Fibroblast of skin of left biceps (primary cell): ENCODE data around the gene CRYBG1.
A peak's percentile ranks its signal among the peaks of the same experiment; 100 is the strongest.

ENCODE experiments used
- DNase-seq, 2 experiments: peaks; one replicate each; pipeline ENCODE4 v3.0.0-alpha.2; 2013; ENCODE audit warnings: low read depth in 2 of 2

Gene CRYBG1

DNA sequence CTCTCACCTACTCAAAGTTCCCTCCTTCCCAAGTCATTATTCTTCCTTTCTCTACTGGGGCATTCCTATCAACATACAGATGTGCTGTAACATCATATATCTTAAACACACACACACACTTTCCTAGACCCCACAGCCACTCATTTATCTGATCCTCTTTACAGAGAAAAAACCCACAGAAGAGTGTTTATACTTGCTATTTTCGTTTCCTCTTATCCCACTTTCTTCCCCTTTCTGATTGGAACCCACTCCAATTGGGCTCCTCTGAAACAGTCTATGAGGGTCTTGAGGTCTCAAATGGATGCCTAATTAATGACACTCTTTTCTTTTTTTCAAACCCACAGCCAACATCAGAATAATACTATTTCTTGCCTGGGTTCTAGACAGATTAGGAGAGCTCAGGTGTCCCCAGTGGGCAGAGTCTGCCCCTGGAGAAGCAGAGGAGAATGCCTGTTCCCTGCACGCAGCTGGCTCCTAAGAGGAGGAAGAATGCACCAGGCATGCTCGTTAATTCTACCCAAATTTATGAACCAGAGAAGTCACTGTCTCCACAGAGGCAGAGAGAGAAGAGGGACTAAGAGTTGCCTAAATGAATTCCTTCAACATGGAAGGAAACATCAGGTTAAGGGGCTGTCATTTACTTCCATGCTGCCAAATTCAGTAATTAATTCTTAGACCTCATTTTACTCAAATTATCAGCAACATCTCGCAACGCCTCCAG, 65.9 kb downstream of the CRYBG1 start:
- no peak for DNase-seq

DNA sequence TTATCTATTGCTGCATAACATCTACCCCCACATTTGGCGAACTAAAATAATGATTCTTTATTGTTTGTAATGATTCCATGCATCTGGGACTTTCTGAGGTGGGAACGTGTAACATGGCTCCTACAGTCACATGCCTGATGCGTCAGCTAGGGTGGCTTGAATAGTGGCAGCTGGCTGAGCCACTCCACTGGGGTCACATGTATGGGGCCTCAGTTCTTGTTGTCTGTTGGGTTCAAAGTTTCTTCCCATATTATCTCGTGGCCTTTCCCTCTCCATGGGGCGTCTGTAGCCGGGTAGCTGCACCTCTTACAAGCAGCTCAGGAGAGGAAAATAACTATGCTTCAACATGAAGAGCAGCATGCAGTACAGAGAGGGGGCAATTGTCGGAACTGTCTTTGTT, 69.9 kb downstream of the CRYBG1 start:
- no peak for DNase-seq

DNA sequence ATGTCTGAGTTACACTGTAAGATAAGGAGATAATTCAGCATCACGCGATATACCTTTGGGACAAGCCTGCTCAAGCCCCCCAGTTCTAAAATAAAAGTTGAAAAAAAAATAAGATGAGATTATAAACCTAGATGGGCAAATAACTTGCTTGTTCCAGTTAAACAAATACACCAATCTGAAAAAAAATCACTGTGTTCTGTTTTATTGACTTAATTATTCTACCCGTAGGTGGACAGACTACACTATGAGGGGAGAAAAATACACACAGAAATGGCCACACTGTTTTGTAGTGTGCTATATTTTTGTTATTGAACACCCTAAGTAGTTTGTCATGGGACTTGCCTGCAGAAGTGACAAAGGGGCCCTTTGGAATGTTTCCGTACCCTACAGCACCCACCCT, 70.9 kb downstream of the CRYBG1 start:
- no peak for DNase-seq

DNA sequence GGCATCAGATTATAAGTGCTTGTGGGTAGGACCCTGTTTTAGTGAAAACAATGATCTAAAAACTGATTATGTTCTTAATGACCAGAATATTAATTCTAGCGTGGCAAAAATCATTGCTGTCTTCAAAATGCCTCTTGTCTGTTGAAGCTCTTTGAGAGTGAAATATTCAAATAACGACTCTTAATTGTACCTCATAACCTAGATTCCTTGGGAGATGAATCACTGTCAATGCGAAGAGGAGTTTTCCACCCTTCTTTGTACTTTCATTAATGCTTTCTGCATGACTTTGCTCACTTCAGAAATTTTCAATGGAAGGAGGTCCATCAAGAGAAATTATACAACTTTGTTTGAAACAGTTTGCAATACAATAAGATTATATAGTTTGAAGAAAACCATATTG, 71.5 kb downstream of the CRYBG1 start:
- no peak for DNase-seq

DNA sequence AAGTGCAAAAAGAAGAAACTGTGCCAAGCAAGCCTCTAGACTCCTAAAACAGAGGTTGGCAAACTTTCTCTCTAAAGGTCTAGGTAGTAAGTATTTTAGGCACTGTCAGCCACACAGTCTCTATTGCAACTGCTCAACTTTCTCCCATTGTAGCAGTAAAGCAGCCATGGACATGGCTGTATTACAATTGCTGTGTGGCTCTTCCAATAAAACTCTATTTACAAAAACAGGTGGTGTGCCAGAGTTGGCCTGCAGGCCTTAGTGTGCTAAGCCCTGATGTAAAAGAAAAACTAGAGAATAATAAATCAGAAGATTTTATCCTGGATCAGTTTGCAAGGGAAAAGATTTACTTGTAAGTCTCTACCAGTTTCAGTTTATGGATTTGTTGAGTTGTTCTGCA, 74.0 kb downstream of the CRYBG1 start:
- DNase-seq = no peak

DNA sequence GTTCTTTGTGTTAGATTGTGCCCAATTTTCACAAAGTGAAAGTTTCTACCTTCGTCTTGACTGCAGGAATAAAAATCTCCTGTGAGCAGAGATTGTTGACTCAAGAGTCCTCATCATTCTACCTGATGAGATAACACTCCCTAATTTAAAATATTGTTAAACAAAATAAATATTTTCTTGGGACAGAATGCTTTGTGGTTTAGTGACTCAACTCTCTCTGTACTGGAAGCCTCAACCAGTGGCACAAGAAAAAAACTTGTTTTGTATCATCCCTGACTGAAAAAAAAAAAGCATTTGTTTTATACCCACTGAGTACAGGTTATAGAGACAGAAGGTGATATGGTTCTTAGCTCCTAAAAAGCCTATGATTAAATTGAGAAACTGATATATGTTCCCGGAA, 78.9 kb downstream of the CRYBG1 start:
- DNase-seq = no peak

DNA sequence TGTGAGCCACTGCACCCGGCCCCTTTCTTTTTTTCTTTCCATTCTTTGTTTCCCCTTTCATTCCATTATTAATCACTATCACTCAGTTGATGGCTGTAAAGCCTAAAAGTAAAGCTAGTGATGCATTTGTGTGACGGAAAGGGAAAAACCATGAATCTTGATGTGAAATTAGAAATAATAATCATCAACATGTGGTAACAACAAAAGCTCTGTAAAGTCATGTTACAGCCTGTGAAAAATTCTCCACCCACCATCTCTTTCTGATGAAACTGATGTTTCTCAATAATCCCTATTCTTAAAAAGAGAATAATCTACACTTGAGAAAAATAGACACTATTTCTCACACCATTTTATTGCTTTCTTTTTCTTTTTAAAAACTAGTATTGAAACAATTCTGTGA, 80.0 kb downstream of the CRYBG1 start:
- DNase-seq = no peak

DNA sequence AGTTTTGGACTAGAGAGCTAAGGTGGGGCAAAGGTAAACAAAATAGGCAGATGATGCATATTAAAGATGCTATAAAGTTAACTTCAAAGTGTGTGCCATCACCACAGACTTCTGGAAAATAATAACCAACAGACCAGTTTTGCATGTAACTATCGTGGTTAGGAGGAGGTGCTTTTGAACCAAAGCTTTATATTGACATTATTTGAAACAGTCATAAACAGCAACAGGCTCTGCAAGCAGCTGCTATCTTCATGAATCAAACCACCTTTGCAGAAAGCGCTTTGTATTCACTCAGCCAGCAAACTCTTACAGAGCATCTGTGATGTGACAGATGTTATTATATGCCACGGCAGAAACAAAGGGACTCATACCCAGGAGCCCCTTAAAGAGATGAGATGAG, 81.9 kb downstream of the CRYBG1 start:
- DNase-seq = no peak

DNA sequence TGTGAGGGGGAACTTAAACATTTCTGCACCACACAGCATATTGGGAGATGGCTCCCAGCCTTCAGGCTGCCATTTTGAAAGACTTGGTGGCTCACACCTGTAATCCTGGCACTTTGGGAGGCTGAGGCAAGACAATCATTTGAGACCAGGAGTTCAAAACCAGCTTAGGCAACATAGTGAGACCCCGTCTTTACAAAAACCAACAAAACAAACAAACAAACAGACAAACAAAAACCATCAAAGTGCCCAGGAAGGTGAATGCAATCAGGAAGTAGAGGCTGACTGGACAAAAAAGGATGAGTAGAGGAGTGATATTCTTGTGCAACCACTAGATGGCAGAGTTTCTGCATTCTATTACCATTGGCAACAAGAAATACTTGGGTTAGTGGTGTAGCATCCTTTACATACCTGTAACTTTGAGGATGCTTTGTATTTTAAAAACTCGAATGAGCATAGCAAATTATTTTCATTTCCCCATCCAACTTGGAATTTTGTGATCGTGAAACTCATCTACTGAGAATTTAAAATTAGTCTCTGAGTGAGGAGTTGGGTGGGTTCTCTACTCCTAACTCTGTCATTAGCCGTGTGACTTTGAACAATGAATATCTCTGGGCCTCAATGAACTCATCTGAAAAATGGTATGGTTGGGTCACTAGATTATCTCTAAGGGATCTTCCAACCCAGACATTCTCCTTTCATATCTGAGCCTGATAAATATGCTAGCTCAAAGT, 84.4 kb downstream of the CRYBG1 start:
- peak in 1 of 2 experiments; percentile 29 for DNase-seq

DNA sequence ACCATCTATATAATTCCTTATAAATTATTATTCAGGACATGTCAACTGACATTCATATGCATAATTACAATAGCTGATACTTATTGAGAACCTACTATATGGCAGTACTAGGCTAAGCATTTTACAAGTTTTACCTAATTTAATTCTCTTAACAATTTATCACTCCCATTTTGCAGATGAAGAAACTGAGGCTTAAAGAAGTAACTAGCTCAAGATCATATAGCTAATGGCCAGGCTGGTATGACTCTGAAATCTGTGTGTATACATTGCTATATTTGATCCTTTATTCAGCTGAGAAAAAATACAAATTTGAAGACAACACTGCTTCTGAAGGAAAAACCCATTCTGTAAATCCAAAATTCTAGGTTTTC, 85.0 kb downstream of the CRYBG1 start:
- no peak for DNase-seq

DNA sequence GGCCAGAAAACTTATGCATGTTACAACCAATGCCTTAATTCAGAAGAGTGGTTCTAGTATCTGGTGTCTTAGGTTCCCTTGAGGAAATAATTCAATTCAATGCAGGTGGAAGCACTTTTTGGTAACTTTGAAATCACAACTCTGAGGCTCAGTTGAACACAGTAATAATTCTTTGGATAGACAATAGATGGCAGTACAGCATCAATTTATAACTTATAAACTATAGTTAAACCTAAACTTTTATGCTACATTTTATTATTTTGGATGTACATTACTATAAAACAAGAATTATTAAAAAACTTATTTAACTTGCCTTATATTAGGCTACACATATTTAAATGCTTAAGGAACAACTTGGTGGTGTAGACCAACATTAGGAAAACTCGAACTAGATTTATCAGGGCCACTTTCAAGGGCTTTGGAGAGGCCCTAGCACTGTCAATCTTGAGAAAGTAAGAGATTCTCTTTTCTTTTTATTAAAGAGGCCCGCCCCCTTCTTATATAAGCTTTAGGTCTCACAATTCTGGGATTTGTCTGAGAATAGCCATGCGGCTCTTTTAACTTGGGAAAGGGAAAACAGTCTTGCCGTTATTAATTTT, 85.9 kb downstream of the CRYBG1 start:
- no peak for DNase-seq

DNA sequence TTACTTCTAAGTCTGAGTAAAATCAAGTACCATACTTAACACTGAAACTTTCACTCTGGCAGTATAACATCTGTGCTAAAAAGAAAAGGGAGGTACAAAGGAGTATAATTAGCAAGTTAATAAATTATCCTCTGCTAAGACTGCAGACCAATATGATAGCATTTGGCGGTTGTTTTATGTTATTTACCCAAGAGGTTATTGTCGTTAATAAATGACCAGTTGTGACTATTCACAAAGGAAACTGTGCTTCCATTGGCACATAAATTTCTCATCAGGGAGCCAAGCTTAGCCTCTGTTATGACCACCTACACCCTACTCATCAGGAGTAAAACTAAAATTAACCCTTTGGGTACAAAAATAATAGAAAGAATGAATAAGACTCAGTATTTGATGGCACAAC, 86.5 kb downstream of the CRYBG1 start:
- DNase-seq = no peak

DNA sequence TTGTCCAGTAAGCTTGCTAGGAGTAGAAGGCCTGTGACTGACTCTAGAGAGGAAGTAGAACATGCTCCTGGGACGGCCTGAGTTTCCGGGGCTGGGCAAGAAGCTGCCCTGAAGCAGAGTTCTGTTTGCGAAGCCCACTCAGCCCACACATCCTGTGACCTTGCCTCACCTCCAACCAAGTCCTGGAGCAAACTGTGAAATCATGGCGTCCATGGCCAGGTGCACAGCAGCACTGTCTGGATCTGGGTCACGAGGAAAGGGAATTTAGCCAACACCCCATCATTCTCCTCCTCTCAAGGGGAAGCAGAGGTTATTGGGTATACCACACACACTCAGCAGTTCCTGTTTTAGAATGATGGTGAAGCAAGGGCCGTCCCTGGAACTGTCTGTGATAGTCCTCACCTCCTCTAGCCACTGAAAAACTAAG, 87.5 kb downstream of the CRYBG1 start:
- DNase-seq = no peak

DNA sequence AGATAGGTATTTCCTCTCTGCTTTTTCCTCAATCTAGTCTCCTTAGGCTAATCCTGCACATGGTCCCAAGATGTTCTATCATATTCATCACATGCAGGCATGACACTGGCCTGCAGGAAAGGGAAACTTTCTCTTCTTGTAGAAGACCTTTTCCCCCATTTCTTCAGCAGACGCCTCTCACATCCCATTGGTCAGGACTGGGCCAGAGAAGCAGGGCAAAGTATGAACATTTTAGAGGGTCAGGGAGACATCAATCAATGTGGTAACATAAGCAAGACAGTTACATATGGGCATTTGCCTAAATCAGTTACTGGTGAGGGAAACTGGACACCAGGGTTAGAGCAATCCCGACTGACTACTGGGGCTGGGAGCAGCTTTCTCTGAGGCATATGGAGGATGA, 90.1 kb downstream of the CRYBG1 start:
- DNase-seq = no peak

DNA sequence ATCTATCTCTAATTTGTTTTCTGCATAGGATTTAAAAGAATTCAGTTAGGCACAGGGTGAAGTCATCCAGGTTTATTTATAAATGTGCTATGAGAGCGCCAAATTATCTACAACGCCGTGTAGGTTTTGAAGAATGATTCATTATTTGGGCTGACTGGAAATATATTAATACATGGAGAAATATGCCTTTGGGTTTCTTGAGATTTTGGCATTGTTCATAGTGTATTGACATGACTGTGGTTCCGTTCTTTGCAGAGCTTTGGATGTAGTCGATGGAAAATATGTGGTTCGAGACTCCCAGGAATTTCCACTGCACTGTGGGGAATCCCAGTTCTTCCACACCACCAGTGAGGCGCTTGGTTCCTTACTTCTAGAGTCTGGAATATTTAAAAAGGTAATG, 90.9 kb downstream of the CRYBG1 start:
- DNase-seq = no peak

DNA sequence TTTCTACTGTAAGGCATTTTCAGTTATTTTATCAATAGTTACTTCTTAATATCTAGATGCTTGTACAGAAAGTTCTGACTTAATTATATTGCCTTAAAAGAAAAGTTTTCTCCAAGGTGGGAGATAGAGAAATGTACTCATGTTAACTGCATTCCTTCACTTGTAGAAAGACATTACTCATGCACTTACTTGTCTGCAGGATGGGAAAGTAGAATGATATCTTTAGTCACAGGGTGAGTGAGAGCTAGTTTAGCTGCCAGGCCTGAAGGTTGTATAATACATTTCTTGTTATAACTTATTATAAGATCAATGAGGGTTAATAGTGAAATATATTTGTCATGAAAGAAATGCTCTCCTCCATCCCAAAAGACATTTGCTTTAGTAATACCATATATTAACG, 92.1 kb downstream of the CRYBG1 start:
- DNase-seq = no peak

DNA sequence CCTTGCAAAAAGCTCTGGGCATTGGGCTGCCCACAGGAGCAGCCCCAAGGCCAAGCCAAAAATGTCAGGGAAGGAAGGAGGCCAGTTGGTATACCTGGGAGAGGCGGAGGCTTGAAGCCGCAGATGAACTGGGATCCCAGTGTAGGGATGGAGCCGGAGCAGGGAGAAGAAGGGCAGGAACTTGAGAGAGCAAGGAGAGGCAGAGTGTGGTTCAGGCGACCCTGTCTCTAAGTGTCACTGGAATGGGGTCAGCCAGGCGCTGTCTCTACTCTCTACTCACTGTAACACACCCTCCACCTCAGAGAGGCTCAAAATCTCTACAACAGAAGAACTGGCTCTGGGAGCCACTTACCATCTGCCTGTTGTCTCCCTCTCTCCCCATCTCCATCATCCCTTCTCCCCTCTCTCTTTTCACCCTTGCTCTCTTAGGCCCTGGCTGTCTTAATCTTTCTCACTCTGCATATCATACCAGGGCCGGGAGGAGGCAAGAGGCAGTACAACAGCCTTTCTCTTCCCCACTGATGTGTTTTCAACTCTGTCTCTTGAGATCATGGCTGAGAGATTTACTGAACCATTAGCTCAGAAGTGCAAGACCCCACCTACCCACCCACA, 93.3 kb downstream of the CRYBG1 start:
- DNase-seq = no peak

DNA sequence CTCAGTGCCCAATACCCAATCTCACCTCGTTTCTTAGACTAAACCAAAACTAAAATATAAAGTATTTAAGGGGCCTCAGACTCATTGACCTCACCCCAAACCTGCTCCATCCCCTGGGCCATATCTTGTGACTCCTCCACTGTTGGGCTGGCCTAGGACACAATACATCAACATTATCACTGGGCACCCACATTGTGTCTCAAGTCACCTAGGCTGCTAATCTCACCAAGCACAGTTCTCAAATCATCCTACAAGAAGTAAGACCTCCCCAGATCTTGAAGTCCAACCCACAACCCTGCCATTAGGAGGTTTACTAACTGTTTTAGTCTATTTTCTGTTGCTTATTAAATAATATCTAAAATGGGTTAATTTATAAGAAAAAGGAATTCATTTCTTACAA, 96.2 kb downstream of the CRYBG1 start:
- DNase-seq = no peak

DNA sequence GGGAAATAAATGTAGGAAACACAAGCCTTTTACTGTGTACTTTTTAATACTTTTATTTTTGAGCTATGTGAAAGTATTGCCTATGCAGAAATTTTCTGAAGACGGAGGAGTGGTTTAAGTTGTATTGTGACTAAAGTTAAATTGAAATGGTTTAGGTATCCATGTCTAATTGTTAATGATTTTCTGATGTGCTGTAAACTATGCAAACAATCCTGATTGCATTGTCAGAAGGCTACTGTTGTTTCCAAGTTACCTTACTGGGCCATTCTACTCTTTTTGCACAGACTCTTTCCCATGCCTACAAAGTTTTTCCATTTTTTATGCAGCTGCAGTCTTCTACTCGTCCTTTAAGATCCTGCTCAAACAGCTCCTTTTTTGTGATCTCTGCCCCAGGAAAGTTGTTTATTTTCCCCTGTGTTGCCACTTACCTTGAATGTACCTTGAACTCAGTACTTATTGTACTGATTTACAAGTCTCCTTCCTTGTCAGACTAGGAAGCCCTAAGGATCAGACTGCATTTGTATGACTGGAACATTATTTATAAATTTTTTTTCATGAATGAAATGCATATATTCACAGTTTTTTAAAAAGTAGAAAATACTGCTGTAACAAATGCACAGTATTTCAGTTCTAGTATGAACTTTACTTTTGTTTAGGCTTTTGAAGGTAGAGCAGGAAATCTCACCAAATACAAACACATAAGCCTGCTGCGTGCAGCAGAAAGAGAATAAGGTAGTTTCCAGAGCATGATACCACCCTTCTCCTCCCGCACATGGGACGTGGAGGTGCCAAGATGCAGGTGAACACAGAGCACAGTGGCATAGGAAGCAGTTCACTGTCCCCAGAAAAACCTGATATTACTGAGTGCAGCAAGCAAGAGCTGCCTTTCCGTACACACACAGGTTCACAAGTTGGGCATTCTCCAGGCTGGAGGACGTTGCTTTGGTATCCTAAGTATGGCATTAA, 97.8 kb downstream of the CRYBG1 start:
- no peak for DNase-seq

DNA sequence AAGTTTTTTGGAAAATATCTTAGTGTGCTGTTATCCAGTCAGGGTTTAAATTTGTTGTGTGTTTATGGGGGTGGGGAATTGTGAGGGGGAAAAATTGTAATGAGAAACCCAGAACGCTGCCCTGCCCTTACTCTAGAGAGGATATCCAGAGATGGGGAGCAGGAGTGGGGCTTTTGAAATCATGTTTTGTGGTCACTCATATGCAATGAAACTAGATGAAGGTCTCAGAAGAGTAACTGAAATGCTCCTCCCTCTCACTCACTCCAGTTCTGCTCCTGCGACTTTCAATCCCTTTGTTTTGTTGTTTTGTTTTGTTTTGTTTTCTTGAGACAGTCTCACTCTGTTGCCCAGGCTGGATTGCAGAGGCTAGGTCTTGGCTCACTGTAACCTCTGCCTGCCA, 100.0 kb downstream of the CRYBG1 start:
- DNase-seq = no peak

DNA sequence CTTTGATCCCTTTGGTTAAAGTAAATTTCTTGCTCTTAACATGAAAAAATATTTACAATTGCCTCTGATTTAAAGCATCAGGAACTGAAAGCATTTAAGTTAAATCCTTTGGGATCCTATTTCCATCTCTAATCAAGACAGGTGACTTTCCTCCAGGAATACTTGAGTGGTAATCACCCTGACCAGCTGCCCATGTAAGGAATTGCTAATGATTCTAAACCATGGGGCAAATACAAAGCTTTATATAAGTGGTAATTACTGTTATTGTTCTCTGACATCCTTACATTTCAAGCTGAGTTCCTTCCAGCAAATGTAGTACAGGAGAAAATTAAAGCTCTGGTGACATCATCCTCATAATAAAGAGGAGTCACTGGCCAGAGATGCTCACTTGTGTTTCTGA, 100.6 kb downstream of the CRYBG1 start:
- DNase-seq = no peak
